ENCODE measurements around the gene ATG2B.

DNA sequence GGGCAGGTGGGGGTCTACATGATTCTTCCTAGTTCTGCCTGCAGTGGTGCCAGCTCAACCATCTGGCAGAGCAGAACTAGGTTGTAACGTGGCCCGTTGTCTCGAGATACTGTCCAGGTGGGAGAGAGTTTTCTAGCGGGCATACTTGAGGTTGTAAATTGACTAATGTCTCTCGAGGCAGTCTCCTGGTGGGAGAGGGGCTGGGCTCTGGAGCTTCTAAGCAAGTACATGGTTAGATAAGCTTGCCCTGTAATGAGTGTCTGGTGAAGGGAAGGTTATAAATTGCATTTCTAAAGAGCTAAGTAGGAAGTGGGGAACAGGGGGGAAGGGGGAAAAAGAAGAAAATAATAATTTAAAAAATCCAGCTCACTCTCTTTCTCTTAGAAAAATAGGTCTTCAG is 89.0 kb downstream of the ATG2B start:
- TF ChIP-seq POLR2AphosphoS5 (IDR thresholded peaks at IDR 0.05; ENCODE audit: borderline replicate concordance, low read depth, low read length) (no peak), EZH2 (IDR thresholded peaks at IDR 0.05) (no peak), FOXP2 (optimal IDR thresholded peaks at IDR 0.05; ENCODE audit: control extremely low read depth, extremely low read length, insufficient read depth) (no peak)
